ENCODE results near the gene ALKAL2. TPM values are rescaled to one million over a fixed set of nuclear protein-coding genes. Genes with fewer than 3 reads are reported as not detected.

ALKAL2 gene
- total RNA-seq, 4 donors from 2014 or later: 0.30 to 15.9 (median 0.89) TPM; not detected in 1

DNA sequence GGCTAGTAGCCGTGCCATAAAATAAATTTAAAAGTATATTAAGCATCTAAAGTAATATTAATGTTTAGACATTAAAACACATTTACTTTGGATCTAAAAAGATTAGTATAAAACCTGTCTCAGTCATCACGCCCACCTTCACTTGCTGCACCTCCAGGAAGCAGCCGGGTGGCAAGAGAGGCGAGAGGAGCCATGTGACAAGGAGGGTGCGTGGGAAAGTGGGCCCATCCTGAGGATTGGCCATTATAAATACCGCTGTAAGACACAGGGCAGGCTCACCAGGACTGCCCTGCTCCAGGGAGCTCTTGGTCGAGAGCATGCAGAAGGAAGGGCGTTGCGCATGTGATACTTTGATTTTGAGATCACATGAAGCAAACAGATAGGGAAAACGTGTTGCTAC lies 34.4 kb upstream of the ALKAL2 start:
- H3K27me3 ChIP-seq: no peaks in the 10 kb centered on the region
- no peak overlapping the region for H3K27ac ChIP-seq
- TF ChIP-seq EP300 (IDR thresholded peaks at IDR 0.05): no peak
- no peak for TF ChIP-seq POLR2A (IDR thresholded peaks at IDR 0.05)
- no peak for TF ChIP-seq CTCF (IDR thresholded peaks at IDR 0.05)
- no peak for TF ChIP-seq POLR2AphosphoS5 (IDR thresholded peaks at IDR 0.05)
- H3K4me1 ChIP-seq: no peaks in the 10 kb centered on the region
- H3K36me3 ChIP-seq: no peaks in the 10 kb centered on the region
- H3K9me3 ChIP-seq: peaks cover 0 to 10% (median 0%) of the 10 kb centered on the region in 3 donors
- no peak overlapping the region for H3K4me3 ChIP-seq
- ATAC-seq: no peak
- 48 to 66% methylated on average over 6 to 10 of the region's 10 CpGs for WGBS, 2 donors (ENCODE audit: low coverage in 1 of 2)

DNA sequence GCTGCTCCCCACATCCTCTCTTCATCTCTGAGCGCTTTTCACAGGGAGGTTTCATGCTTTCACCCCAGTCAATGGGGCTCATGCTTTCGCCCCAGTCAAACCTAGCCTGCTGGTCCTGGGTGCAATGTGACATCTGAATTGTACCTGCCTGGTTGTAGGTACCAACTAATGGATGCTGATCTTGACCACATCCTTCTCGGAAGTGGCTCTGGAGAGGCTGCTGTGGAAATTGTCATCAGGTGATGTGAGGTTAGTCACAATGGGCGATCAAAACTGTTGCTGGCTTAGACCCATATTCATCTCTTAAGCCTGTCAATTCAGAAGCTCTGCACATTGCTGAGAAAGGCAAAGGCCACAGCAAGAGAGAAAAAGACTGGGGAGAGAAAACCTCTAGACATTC lies 32.7 kb upstream of the ALKAL2 start:
- Histone ChIP-seq H3K27ac (no peak overlapping the region), H3K9me3 (no peaks in the 10 kb centered on the region), H3K4me1 (no peaks in the 10 kb centered on the region), H3K4me3 (no peak overlapping the region), H3K27me3 (peaks cover 3% of the 10 kb centered on the region), H3K36me3 (no peaks in the 10 kb centered on the region)
- 67% methylated on average over 1 of the region's 4 CpGs; no CpG with 5 or more reads in 1 of the 2 donors for WGBS, 2 donors (ENCODE audit: low coverage in 1 of 2)
- no peak for TF ChIP-seq EP300 (IDR thresholded peaks at IDR 0.05)
- no peak for TF ChIP-seq POLR2AphosphoS5 (IDR thresholded peaks at IDR 0.05)
- TF ChIP-seq POLR2A (IDR thresholded peaks at IDR 0.05): no peak
- TF ChIP-seq CTCF (IDR thresholded peaks at IDR 0.05): no peak
- no peak for ATAC-seq

GRCh38 chr2:319059-319600 lies 31.2 kb upstream of the ALKAL2 start:
- Histone ChIP-seq H3K4me1 (no peaks in the 10 kb centered on the region), H3K4me3 (no peak overlapping the region), H3K27me3 (peaks cover 18% of the 10 kb centered on the region), H3K36me3 (no peaks in the 10 kb centered on the region), H3K27ac (no peak overlapping the region), H3K9me3 (no peaks in the 10 kb centered on the region)
- TF ChIP-seq CTCF (IDR thresholded peaks at IDR 0.05) (no peak), EP300 (IDR thresholded peaks at IDR 0.05) (no peak), POLR2AphosphoS5 (IDR thresholded peaks at IDR 0.05) (no peak), POLR2A (IDR thresholded peaks at IDR 0.05) (no peak)
- 90 to 93% methylated on average over 3 to 10 of the region's 34 CpGs for WGBS, 2 donors (ENCODE audit: low coverage in 1 of 2)
- no peak for ATAC-seq

GRCh38 chr2:317501-318424 lies 29.9 kb upstream of the ALKAL2 start:
- WGBS, 2 donors (ENCODE audit: low coverage in 1 of 2): 45 to 52% methylated on average over 13 to 18 of the region's 27 CpGs
- ATAC-seq: no peak

More at GRCh38 chr2:317501-318424, 29.9 kb upstream of the ALKAL2 start:
- no peak for TF ChIP-seq EP300 (IDR thresholded peaks at IDR 0.05)
- no peak for TF ChIP-seq POLR2A (IDR thresholded peaks at IDR 0.05)
- no peak for TF ChIP-seq POLR2AphosphoS5 (IDR thresholded peaks at IDR 0.05)
- TF ChIP-seq CTCF (IDR thresholded peaks at IDR 0.05): no peak
- Histone ChIP-seq H3K4me1 (no peaks in the 10 kb centered on the region), H3K4me3 (no peak overlapping the region), H3K36me3 (no peaks in the 10 kb centered on the region), H3K27ac (no peak overlapping the region), H3K9me3 (no peaks in the 10 kb centered on the region), H3K27me3 (peaks cover 21% of the 10 kb centered on the region)
